ENCODE results near the gene PCARE.

DNA sequence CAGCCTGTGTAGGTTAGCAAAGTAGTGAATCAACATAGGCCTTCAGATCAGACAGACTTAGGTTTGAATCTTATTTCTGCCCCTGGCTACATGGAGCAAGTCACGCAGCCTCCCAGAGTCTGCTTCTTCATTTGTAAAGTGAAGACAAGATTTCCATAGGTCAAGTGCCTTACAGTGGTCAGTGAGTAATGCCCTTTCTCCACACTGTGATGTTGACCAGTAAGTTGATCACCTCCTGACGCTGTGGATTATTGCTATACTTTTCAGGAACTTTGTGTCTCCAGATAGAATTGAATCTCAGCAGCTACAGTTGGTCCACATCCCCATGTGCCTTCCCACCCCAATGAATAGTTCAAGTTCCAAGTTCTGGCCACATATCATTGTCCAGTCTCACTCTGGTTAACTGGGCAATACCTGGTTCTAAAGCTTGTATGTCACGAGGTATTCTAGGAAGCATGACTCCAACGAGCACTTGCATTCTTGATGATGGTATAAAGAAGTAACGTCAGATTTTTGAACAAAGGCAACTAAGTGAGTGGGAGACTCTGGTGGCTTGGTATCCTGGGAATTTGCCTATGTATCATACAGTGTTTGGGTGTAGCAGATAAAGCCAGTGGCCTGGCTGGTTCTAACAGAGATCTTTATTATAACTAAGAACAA is 38.8 kb upstream of the PCARE start:
- TF ChIP-seq RAD21 (conservative IDR thresholded peaks at IDR 0.05) (no peak), CTCF (IDR thresholded peaks at IDR 0.05; ENCODE audit: poor library complexity, severe bottlenecking) (no peak)

Measured in neural cell (in vitro differentiated cells).